Measurements from ENCODE around the gene ITPR2. TPM values are rescaled to one million over a fixed set of nuclear protein-coding genes. Genes with fewer than 3 reads are reported as not detected.

ITPR2 gene
- total and polyA plus RNA-seq, 2 experiments from 2014 or later: 5.0 to 9.1 TPM

GRCh38 chr12:26471560-26471959, 361.4 kb downstream of the ITPR2 start:
- DNase-seq: peak; percentile 73
- Histone ChIP-seq H3K4me2 (ENCODE audit: unreplicated experiment) (no peak overlapping the region), H3K27me3 (replicated peaks; ENCODE audit: insufficient read depth) (no peaks in the 10 kb centered on the region), H4K20me1 (ENCODE audit: insufficient read depth) (no peaks in the 10 kb centered on the region), H3F3A (ENCODE audit: insufficient read depth) (peaks cover 15% of the 10 kb centered on the region), H3K79me2 (ENCODE audit: insufficient read depth) (no peaks in the 10 kb centered on the region), H3K4me3 (no peak overlapping the region), H2AFZ (no peak overlapping the region), H3K9me3 (ENCODE audit: low read depth) (no peaks in the 10 kb centered on the region), H3K9me2 (ENCODE audit: insufficient read depth) (no peaks in the 10 kb centered on the region), H3K36me3 (ENCODE audit: low read depth) (no peaks in the 10 kb centered on the region), H3K9ac (no peak overlapping the region), H3K4me1 (ENCODE audit: insufficient read depth) (peaks cover 20% of the 10 kb centered on the region), H3K27ac (peak overlapping the region; percentile 38)
- in situ Hi-C loops (cut with MboI): no loop called here
- TF ChIP-seq EZH2 (IDR thresholded peaks at IDR 0.05; ENCODE audit: insufficient read depth, poor library complexity, severe bottlenecking): no peak
- TF ChIP-seq EZH2phosphoT487 (IDR thresholded peaks at IDR 0.05; ENCODE audit: insufficient read depth, low read depth): no peak

GRCh38 chr12:26469421-26470180, 363.4 kb downstream of the ITPR2 start:
- in situ Hi-C loops (cut with MboI): no loop called here
- Histone ChIP-seq H3K27ac (peak overlapping the region; percentile 38; the same call in 1 of the 2 replicates), H3F3A (ENCODE audit: insufficient read depth) (peaks cover 15% of the 10 kb centered on the region), H3K9me2 (ENCODE audit: insufficient read depth) (no peaks in the 10 kb centered on the region), H3K4me3 (no peak overlapping the region), H3K79me2 (ENCODE audit: insufficient read depth) (no peaks in the 10 kb centered on the region), H3K27me3 (replicated peaks; ENCODE audit: insufficient read depth) (no peaks in the 10 kb centered on the region), H2AFZ (no peak overlapping the region), H3K36me3 (ENCODE audit: low read depth) (no peaks in the 10 kb centered on the region), H3K4me2 (ENCODE audit: unreplicated experiment) (no peak overlapping the region), H3K4me1 (ENCODE audit: insufficient read depth) (peaks cover 20% of the 10 kb centered on the region), H3K9ac (no peak overlapping the region), H3K9me3 (ENCODE audit: low read depth) (no peaks in the 10 kb centered on the region), H4K20me1 (ENCODE audit: insufficient read depth) (no peaks in the 10 kb centered on the region)
- 67 to 81% methylated on average over 6 of the region's 6 CpGs for WGBS, 2 experiments (ENCODE audit: low coverage in 1 of 2, low lambda C conversion rate in 2 of 2, missing lambda C conversion rate in 2 of 2)
- peak; percentile 61 for DNase-seq
- TF ChIP-seq EZH2 (IDR thresholded peaks at IDR 0.05; ENCODE audit: insufficient read depth, poor library complexity, severe bottlenecking) (no peak), EZH2phosphoT487 (IDR thresholded peaks at IDR 0.05; ENCODE audit: insufficient read depth, low read depth) (no peak)

- TF ChIP-seq EZH2 (IDR thresholded peaks at IDR 0.05; ENCODE audit: insufficient read depth, poor library complexity, severe bottlenecking): no peak
- TF ChIP-seq EZH2phosphoT487 (IDR thresholded peaks at IDR 0.05; ENCODE audit: insufficient read depth, low read depth): no peak
- no peaks in the 10 kb centered on the region for H3K9me2 ChIP-seq (ENCODE audit: insufficient read depth)
- no peak overlapping the region for H2AFZ ChIP-seq
- H3F3A ChIP-seq (ENCODE audit: insufficient read depth): peaks cover 5% of the 10 kb centered on the region; the same call in 1 of the 2 replicates
- no peaks in the 10 kb centered on the region for H3K9me3 ChIP-seq (ENCODE audit: low read depth)
- H4K20me1 ChIP-seq (ENCODE audit: insufficient read depth): no peaks in the 10 kb centered on the region
- H3K36me3 ChIP-seq (ENCODE audit: low read depth): no peaks in the 10 kb centered on the region
- no peak overlapping the region for H3K9ac ChIP-seq
- no peak overlapping the region for H3K4me2 ChIP-seq (ENCODE audit: unreplicated experiment)
- H3K4me3 ChIP-seq: no peak overlapping the region
- WGBS, 2 experiments (ENCODE audit: low coverage in 1 of 2, low lambda C conversion rate in 2 of 2, missing lambda C conversion rate in 2 of 2): 98 to 100% methylated on average over 1 of the region's 1 CpG
- H3K27me3 ChIP-seq (replicated peaks; ENCODE audit: insufficient read depth): no peaks in the 10 kb centered on the region
- in situ Hi-C loops (cut with MboI): no loop called here
- no peaks in the 10 kb centered on the region for H3K79me2 ChIP-seq (ENCODE audit: insufficient read depth)
- no peak for DNase-seq
- no peak overlapping the region for H3K27ac ChIP-seq
- peaks cover 12% of the 10 kb centered on the region for H3K4me1 ChIP-seq (ENCODE audit: insufficient read depth)
Measured at GRCh38 chr12:26467351-26467750, 365.6 kb downstream of the ITPR2 start.

- in situ Hi-C loops (cut with MboI): no loop called here
Measured at GRCh38 chr12:26466726-26467125, 366.3 kb downstream of the ITPR2 start.

More at GRCh38 chr12:26466726-26467125, 366.3 kb downstream of the ITPR2 start:
- Histone ChIP-seq H3K27ac (no peak overlapping the region), H3K79me2 (ENCODE audit: insufficient read depth) (no peaks in the 10 kb centered on the region), H3K9me3 (ENCODE audit: low read depth) (no peaks in the 10 kb centered on the region), H4K20me1 (ENCODE audit: insufficient read depth) (no peaks in the 10 kb centered on the region), H3K4me2 (ENCODE audit: unreplicated experiment) (no peak overlapping the region), H2AFZ (no peak overlapping the region), H3K36me3 (ENCODE audit: low read depth) (no peaks in the 10 kb centered on the region), H3K9ac (no peak overlapping the region), H3K27me3 (replicated peaks; ENCODE audit: insufficient read depth) (no peaks in the 10 kb centered on the region), H3K4me1 (ENCODE audit: insufficient read depth) (peaks cover 7% of the 10 kb centered on the region), H3K9me2 (ENCODE audit: insufficient read depth) (no peaks in the 10 kb centered on the region), H3F3A (ENCODE audit: insufficient read depth) (peaks cover 5% of the 10 kb centered on the region; the same call in 1 of the 2 replicates), H3K4me3 (no peak overlapping the region)
- DNase-seq: no peak
- 78 to 87% methylated on average over 2 of the region's 2 CpGs for WGBS, 2 experiments (ENCODE audit: low coverage in 1 of 2, low lambda C conversion rate in 2 of 2, missing lambda C conversion rate in 2 of 2)
- no peak for TF ChIP-seq EZH2 (IDR thresholded peaks at IDR 0.05; ENCODE audit: insufficient read depth, poor library complexity, severe bottlenecking)
- TF ChIP-seq EZH2phosphoT487 (IDR thresholded peaks at IDR 0.05; ENCODE audit: insufficient read depth, low read depth): no peak
